ENCODE results near the gene SLCO3A1.

Gene SLCO3A1

GRCh38 chr15:92000709-92001108 lies 147.2 kb downstream of the SLCO3A1 start:
- no peak for TF ChIP-seq CTCF (IDR thresholded peaks at IDR 0.05; ENCODE audit: extremely low read depth, missing control alignments)
- DNase-seq (ENCODE audit: low spot score), result no peak

GRCh38 chr15:92001307-92001706 lies 147.8 kb downstream of the SLCO3A1 start:
- TF ChIP-seq CTCF (IDR thresholded peaks at IDR 0.05; ENCODE audit: extremely low read depth, missing control alignments), result no peak
- DNase-seq (ENCODE audit: low spot score), result no peak

- no peak for DNase-seq (ENCODE audit: low spot score)
- TF ChIP-seq CTCF (IDR thresholded peaks at IDR 0.05; ENCODE audit: extremely low read depth, missing control alignments), result no peak
Measured at GRCh38 chr15:92002666-92003065, 149.2 kb downstream of the SLCO3A1 start.

- TF ChIP-seq CTCF (IDR thresholded peaks at IDR 0.05; ENCODE audit: extremely low read depth, missing control alignments), result no peak
Measured at GRCh38 chr15:92003515-92004067, 150.1 kb downstream of the SLCO3A1 start.

GRCh38 chr15:92005154-92005553 lies 151.6 kb downstream of the SLCO3A1 start:
- no peak for DNase-seq (ENCODE audit: low spot score)
- TF ChIP-seq CTCF (IDR thresholded peaks at IDR 0.05; ENCODE audit: extremely low read depth, missing control alignments), result no peak

More at GRCh38 chr15:92003515-92004067, 150.1 kb downstream of the SLCO3A1 start:
- DNase-seq (ENCODE audit: low spot score), result no peak

- DNase-seq (ENCODE audit: low spot score), result no peak
- TF ChIP-seq CTCF (IDR thresholded peaks at IDR 0.05; ENCODE audit: extremely low read depth, missing control alignments), result no peak
Measured at GRCh38 chr15:92006186-92007028, 152.9 kb downstream of the SLCO3A1 start.

GRCh38 chr15:92009162-92009561 lies 155.7 kb downstream of the SLCO3A1 start:
- TF ChIP-seq CTCF (IDR thresholded peaks at IDR 0.05; ENCODE audit: extremely low read depth, missing control alignments), result no peak
- no peak for DNase-seq (ENCODE audit: low spot score)

All from GM20000 (cell line).